GM10248 (cell line): Measurements from ENCODE around the gene ABCA13.

Experiments used
- CTCF ChIA-PET: fragments of 300-600 bp; sonication (Branson Sonifier 250); formaldehyde crosslinking; extraction: SDS; loops from one replicate; lab custom pipeline; 2021; ENCODE audit warnings: antibody characterized with exemption; lab: Yijun Ruan, JAX
- POLR2A ChIA-PET: fragments of 350-650 bp; sonication (Branson Sonifier 250); formaldehyde crosslinking; extraction: SDS; loops from one replicate; lab custom pipeline; 2020; ENCODE audit warnings: antibody characterized with exemption; lab: Yijun Ruan, JAX
- DNase-seq: peaks from one replicate; pipeline ENCODE4 v3.0.0; 2012; ENCODE audit errors: extremely low spot score
- CTCF ChIP-seq: IDR thresholded peaks from 2 replicates; pipeline ENCODE4 v1.5.1; 2012; ENCODE audit warnings: mild to moderate bottlenecking, low read depth; ENCODE audit errors: extremely low read depth, missing control alignments, control extremely low read depth

Gene ABCA13

GRCh38 chr7:48173313-48173712 lies 2.1 kb downstream of the ABCA13 start:
- TF ChIP-seq CTCF = no peak
- POLR2A ChIA-PET = no interaction called here
- CTCF ChIA-PET = interaction anchor here (0.8 to 1.0 kb wide), 2 partner anchors 9 to 19 kb away, joined by 3 to 4 read pairs; no protein-coding TSS in a partner anchor
- DNase-seq = no peak

- CTCF ChIA-PET = interaction anchor here (0.8 to 1.0 kb wide), 2 partner anchors 9 to 19 kb away, joined by 3 to 4 read pairs; no protein-coding TSS in a partner anchor
- POLR2A ChIA-PET = no interaction called here
- no peak for DNase-seq
- no peak for TF ChIP-seq CTCF
Measured at GRCh38 chr7:48173756-48174382, 2.6 kb downstream of the ABCA13 start.

GRCh38 chr7:48175019-48175418 lies 3.8 kb downstream of the ABCA13 start:
- TF ChIP-seq CTCF = no peak
- no peak for DNase-seq
- ChIA-PET CTCF (interaction anchor here (1.0 kb wide), 1 partner anchor 23 kb away, joined by 4 read pairs; no protein-coding TSS in a partner anchor), POLR2A (no interaction called here)

- no peak for DNase-seq
- CTCF ChIA-PET = interaction anchor here (0.8 to 1.4 kb wide), 2 partner anchors 11 to 26 kb away, joined by 3 read pairs; no protein-coding TSS in a partner anchor
- POLR2A ChIA-PET = no interaction called here
- TF ChIP-seq CTCF = no peak
Measured at GRCh38 chr7:48176356-48176893, 5.2 kb downstream of the ABCA13 start.

GRCh38 chr7:48177271-48177670 lies 6.0 kb downstream of the ABCA13 start:
- DNase-seq = no peak
- POLR2A ChIA-PET = no interaction called here
- TF ChIP-seq CTCF = no peak

GRCh38 chr7:48179496-48180030 lies 8.3 kb downstream of the ABCA13 start:
- ChIA-PET CTCF (interaction anchor here (1.3 kb wide), 1 partner anchor 37 kb away, joined by 3 read pairs; no protein-coding TSS in a partner anchor), POLR2A (no interaction called here)
- TF ChIP-seq CTCF = no peak
- no peak for DNase-seq

More at GRCh38 chr7:48177271-48177670, 6.0 kb downstream of the ABCA13 start:
- CTCF ChIA-PET = interaction anchor here (0.8 to 1.4 kb wide), 3 partner anchors 12 to 25 kb away, joined by 3 read pairs; no protein-coding TSS in a partner anchor
